HEK293 (cell line): Measurements from ENCODE around the gene AMBRA1.

Experiments used
- CTCF ChIA-PET: fragments of 350-600 bp; formaldehyde crosslinking; extraction: SDS; loops from one replicate; lab custom pipeline; 2021; ENCODE audit warnings: antibody characterized with exemption; lab: Yijun Ruan, JAX
- POLR2A ChIA-PET: fragments of 300-600 bp; formaldehyde crosslinking; extraction: SDS; loops from one replicate; lab custom pipeline; 2020; ENCODE audit warnings: antibody characterized with exemption, inconsistent platforms; lab: Yijun Ruan, JAX
- H3K27ac ChIP-seq: fragments of 200-500 bp; sonication (Bioruptor generic); 2 replicates; pipeline ENCODE4 v1.5.1; 2014; ENCODE audit warnings: low read depth, low read length, control low read depth, inconsistent platforms; ENCODE audit errors: extremely low read depth
- H3K36me3 ChIP-seq, 2 experiments: fragments of 200-500 bp in 1 of 2; sonication (Bioruptor generic) in 1 of 2; 1 replicate in 1 of 2; 2 replicates in 1 of 2; pipeline ENCODE4 v1.5.1; 2014 to 2017; ENCODE audit warnings: inconsistent platforms in 2 of 2, low read length in 2 of 2; ENCODE audit not compliant: control insufficient read depth in 2 of 2, insufficient read depth in 1 of 2
- H3K4me1 ChIP-seq: fragments of 200-500 bp; sonication (Bioruptor generic); 2 replicates; pipeline ENCODE4 v1.5.1; 2014; ENCODE audit warnings: mild to moderate bottlenecking, low read length, inconsistent platforms; ENCODE audit not compliant: control insufficient read depth, insufficient read depth
- H3K4me3 ChIP-seq: 2 replicates; pipeline ENCODE4 v1.5.1; 2011; ENCODE audit warnings: low read depth, mild to moderate bottlenecking, control low read depth, low read length, moderate library complexity
- H3K9me3 ChIP-seq: fragments of 200-500 bp; sonication (Bioruptor generic); 2 replicates; pipeline ENCODE4 v1.5.1; 2014; ENCODE audit warnings: low read depth, low read length, inconsistent platforms; ENCODE audit not compliant: control insufficient read depth, insufficient read depth
- CTCF ChIP-seq: fragments of 450-650 bp; formaldehyde crosslinking; IDR thresholded peaks from 2 replicates; pipeline ENCODE4 v1.5.1; 2016; ENCODE audit warnings: missing biosample characterization, missing genetic modification characterization
- GLI4 ChIP-seq: fragments of 450-650 bp; formaldehyde crosslinking; IDR thresholded peaks from 2 replicates; pipeline ENCODE4 v1.5.1; 2016; ENCODE audit warnings: missing biosample characterization, missing genetic modification characterization
- KLF1 ChIP-seq: fragments of 450-650 bp; formaldehyde crosslinking; IDR thresholded peaks from 2 replicates; pipeline ENCODE4 v1.5.1; 2016; ENCODE audit warnings: missing biosample characterization, missing genetic modification characterization
- KLF9 ChIP-seq: fragments of 450-650 bp; formaldehyde crosslinking; IDR thresholded peaks from 2 replicates; pipeline ENCODE4 v1.5.1; 2016; ENCODE audit warnings: missing biosample characterization, missing genetic modification characterization, low read depth
- WT1 ChIP-seq: fragments of 450-650 bp; formaldehyde crosslinking; IDR thresholded peaks from 2 replicates; pipeline ENCODE4 v1.5.1; 2016; ENCODE audit warnings: missing biosample characterization, missing genetic modification characterization
- ZBTB11 ChIP-seq: fragments of 450-650 bp; formaldehyde crosslinking; conservative IDR thresholded peaks from 2 replicates; pipeline ENCODE4 v1.5.1; 2016; ENCODE audit warnings: low read depth, missing biosample characterization, missing genetic modification characterization
- ZBTB26 ChIP-seq: fragments of 450-650 bp; formaldehyde crosslinking; optimal IDR thresholded peaks from 2 replicates; pipeline ENCODE3; 2016; ENCODE audit warnings: missing biosample characterization, mild to moderate bottlenecking, missing genetic modification characterization
- ZNF146 ChIP-seq: fragments of 450-650 bp; formaldehyde crosslinking; IDR thresholded peaks from 2 replicates; pipeline ENCODE4 v1.5.1; 2016; ENCODE audit warnings: missing biosample characterization, missing genetic modification characterization
- ZNF157 ChIP-seq: fragments of 450-650 bp; formaldehyde crosslinking; IDR thresholded peaks from 2 replicates; pipeline ENCODE4 v1.5.1; 2016; ENCODE audit warnings: missing biosample characterization, missing genetic modification characterization
- ZNF2 ChIP-seq: fragments of 450-650 bp; formaldehyde crosslinking; IDR thresholded peaks from 2 replicates; pipeline ENCODE4 v1.5.1; 2016; ENCODE audit warnings: missing biosample characterization, missing genetic modification characterization
- ZNF214 ChIP-seq: fragments of 450-650 bp; formaldehyde crosslinking; IDR thresholded peaks from 2 replicates; pipeline ENCODE4 v1.5.1; 2017; ENCODE audit warnings: missing biosample characterization, mild to moderate bottlenecking, missing genetic modification characterization, borderline replicate concordance
- ZNF221 ChIP-seq: fragments of 450-650 bp; formaldehyde crosslinking; IDR thresholded peaks from 2 replicates; pipeline ENCODE4 v1.5.1; 2017; ENCODE audit warnings: missing biosample characterization, missing genetic modification characterization, borderline replicate concordance
- ZNF23 ChIP-seq: fragments of 450-650 bp; formaldehyde crosslinking; IDR thresholded peaks from 2 replicates; pipeline ENCODE4 v1.5.1; 2016; ENCODE audit warnings: missing biosample characterization, missing genetic modification characterization, borderline replicate concordance
- ZNF266 ChIP-seq: fragments of 450-650 bp; formaldehyde crosslinking; IDR thresholded peaks from 2 replicates; pipeline ENCODE4 v1.5.1; 2016; ENCODE audit warnings: missing biosample characterization, missing genetic modification characterization, low read depth
- ZNF311 ChIP-seq: fragments of 450-650 bp; formaldehyde crosslinking; IDR thresholded peaks from 2 replicates; pipeline ENCODE4 v1.5.1; 2017; ENCODE audit warnings: missing biosample characterization, missing genetic modification characterization, borderline replicate concordance
- ZNF560 ChIP-seq: fragments of 450-650 bp; formaldehyde crosslinking; IDR thresholded peaks from 2 replicates; pipeline ENCODE4 v1.5.1; 2017; ENCODE audit warnings: missing biosample characterization, missing genetic modification characterization, borderline replicate concordance
- ZNF621 ChIP-seq: fragments of 450-650 bp; formaldehyde crosslinking; IDR thresholded peaks from 2 replicates; pipeline ENCODE4 v1.5.1; 2017; ENCODE audit warnings: missing biosample characterization, missing genetic modification characterization
- ZNF776 ChIP-seq: fragments of 450-650 bp; formaldehyde crosslinking; IDR thresholded peaks from 2 replicates; pipeline ENCODE4 v1.5.0; 2017; ENCODE audit warnings: missing biosample characterization, missing genetic modification characterization, borderline replicate concordance
- ZNF830 ChIP-seq: fragments of 450-650 bp; IDR thresholded peaks from 2 replicates; pipeline ENCODE4 v1.5.0; 2018; ENCODE audit warnings: missing biosample characterization, missing genetic modification characterization, low read depth, mild to moderate bottlenecking, moderate library complexity
- TF ChIP-seq, protein P1 (sequence below): fragments of 450-650 bp; formaldehyde crosslinking; IDR thresholded peaks from 2 replicates; pipeline ENCODE4 v1.5.1; 2016; ENCODE audit warnings: missing biosample characterization, missing genetic modification characterization
- TF ChIP-seq, protein P2 (sequence below): fragments of 450-650 bp; formaldehyde crosslinking; IDR thresholded peaks from 2 replicates; pipeline ENCODE4 v1.5.1; 2016; ENCODE audit warnings: missing biosample characterization, missing genetic modification characterization
- TF ChIP-seq, protein P3 (sequence below): IDR thresholded peaks from 2 replicates; pipeline ENCODE4 v1.6.1; 2011; ENCODE audit warnings: mild to moderate bottlenecking, low read depth, low read length, borderline replicate concordance

Gene AMBRA1

DNA sequence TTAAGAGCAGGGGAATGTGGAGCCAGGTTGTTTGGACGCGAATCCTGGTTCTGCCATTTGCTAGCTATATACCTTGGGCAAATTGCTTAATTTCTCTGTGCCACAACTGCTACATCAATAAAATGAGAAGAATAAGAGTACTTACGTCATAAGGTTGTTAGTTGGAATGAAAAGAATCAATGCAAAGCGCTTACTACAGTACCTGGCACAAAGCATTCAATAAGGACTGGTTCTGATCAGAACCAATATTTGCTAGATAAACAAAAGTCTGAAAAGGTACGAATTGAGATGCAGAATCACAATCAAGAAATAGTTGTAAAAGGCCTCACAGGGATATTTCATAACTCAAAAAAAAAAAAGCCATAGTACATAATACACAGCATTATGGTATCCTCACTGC is 11.2 kb downstream of the AMBRA1 start (continued):
- TF ChIP-seq ZBTB26 = no peak
- TF ChIP-seq ZNF830 = no peak

GRCh38 chr11:46577058-46577457 is 16.8 kb downstream of the AMBRA1 start:
- no peak for TF ChIP-seq ZNF214
- no peak for TF ChIP-seq ZNF776
- TF ChIP-seq CTCF (tag by site-specific recombination) = no peak
- no peak for TF ChIP-seq ZNF266 (tag by site-specific recombination)
- TF ChIP-seq ZNF146 (tag by site-specific recombination) = peak; percentile 91
- TF ChIP-seq, protein P1, sequence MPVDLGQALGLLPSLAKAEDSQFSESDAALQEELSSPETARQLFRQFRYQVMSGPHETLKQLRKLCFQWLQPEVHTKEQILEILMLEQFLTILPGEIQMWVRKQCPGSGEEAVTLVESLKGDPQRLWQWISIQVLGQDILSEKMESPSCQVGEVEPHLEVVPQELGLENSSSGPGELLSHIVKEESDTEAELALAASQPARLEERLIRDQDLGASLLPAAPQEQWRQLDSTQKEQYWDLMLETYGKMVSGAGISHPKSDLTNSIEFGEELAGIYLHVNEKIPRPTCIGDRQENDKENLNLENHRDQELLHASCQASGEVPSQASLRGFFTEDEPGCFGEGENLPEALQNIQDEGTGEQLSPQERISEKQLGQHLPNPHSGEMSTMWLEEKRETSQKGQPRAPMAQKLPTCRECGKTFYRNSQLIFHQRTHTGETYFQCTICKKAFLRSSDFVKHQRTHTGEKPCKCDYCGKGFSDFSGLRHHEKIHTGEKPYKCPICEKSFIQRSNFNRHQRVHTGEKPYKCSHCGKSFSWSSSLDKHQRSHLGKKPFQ (tag by site-specific recombination) = no peak
- no peak for TF ChIP-seq WT1 (tag by site-specific recombination)
- no peak for TF ChIP-seq ZNF311 (tag by site-specific recombination)
- no peak for TF ChIP-seq GLI4 (tag by site-specific recombination)
- TF ChIP-seq KLF1 (tag by site-specific recombination) = no peak
- TF ChIP-seq, protein P2, sequence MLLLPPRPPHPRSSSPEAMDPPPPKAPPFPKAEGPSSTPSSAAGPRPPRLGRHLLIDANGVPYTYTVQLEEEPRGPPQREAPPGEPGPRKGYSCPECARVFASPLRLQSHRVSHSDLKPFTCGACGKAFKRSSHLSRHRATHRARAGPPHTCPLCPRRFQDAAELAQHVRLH (tag by site-specific recombination) = 0 out of 2 replicates have a peak, but pooled peaks have one; percentile 23
- TF ChIP-seq ZNF221 (tag by site-specific recombination) = no peak
- Histone ChIP-seq H3K9me3 (no peaks in the 10 kb centered on the region), H3K4me1 (no peaks in the 10 kb centered on the region), H3K36me3 (no peaks in the 10 kb centered on the region; a peak in 1 of 3 replicates), H3K4me3 (no peak overlapping the region), H3K27ac (no peak overlapping the region)
- POLR2A ChIA-PET = no interaction called here
- CTCF ChIA-PET = no interaction called here

DNA sequence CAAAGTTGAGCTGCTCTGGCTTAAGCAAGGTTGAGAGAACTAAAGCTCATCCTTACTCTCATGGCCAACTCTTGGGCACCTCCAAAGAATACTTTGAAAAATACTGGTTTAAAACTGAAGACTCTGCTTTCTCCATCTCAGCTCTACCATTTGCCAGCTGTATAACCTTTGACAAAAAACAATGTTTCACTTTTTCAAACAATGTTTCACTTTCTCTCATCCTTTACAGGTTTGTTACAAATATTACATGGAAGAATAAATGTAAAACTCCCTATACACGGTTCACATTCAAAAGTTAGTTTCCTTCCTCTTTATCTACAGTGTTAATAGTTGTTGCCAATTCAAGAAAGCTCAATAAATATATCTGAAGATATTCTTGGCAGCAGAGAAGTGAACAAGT is 19.2 kb downstream of the AMBRA1 start:
- H3K4me1 ChIP-seq = no peaks in the 10 kb centered on the region
- POLR2A ChIA-PET = no interaction called here
- TF ChIP-seq ZNF23 (tag by site-specific recombination) = no peak
- no peak for TF ChIP-seq ZNF2 (tag by site-specific recombination)
- TF ChIP-seq ZNF560 (tag by site-specific recombination) = no peak
- no peak for TF ChIP-seq KLF9 (tag by site-specific recombination)
- TF ChIP-seq ZNF157 (tag by site-specific recombination) = no peak
- TF ChIP-seq, protein P3, sequence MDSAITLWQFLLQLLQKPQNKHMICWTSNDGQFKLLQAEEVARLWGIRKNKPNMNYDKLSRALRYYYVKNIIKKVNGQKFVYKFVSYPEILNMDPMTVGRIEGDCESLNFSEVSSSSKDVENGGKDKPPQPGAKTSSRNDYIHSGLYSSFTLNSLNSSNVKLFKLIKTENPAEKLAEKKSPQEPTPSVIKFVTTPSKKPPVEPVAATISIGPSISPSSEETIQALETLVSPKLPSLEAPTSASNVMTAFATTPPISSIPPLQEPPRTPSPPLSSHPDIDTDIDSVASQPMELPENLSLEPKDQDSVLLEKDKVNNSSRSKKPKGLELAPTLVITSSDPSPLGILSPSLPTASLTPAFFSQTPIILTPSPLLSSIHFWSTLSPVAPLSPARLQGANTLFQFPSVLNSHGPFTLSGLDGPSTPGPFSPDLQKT = no peak
- no peak for TF ChIP-seq ZNF621 (tag by site-specific recombination)
- no peak for TF ChIP-seq ZBTB11 (tag by site-specific recombination)
- TF ChIP-seq, all 188 proteins: peak for 0
- Histone ChIP-seq H3K4me3 (no peak overlapping the region), H3K36me3 (no peaks in the 10 kb centered on the region; a peak in 1 of 3 replicates), H3K27ac (no peak overlapping the region), H3K9me3 (no peaks in the 10 kb centered on the region)
- CTCF ChIA-PET = no interaction called here
